HFFc6 (cell line): ENCODE data around the gene RHBDD1. TPM values are rescaled to one million over a fixed set of nuclear protein-coding genes. Genes with fewer than 3 reads are reported as not detected.
A peak's percentile ranks its signal among the peaks of the same experiment; 100 is the strongest.

Experiments used
- DNase-seq: peaks from one replicate; pipeline ENCODE4 v3.0.0-alpha.2; 2018
- H3K27ac Mint-ChIP-seq: 2 replicates; pipeline ENCODE4 v1.8.0; 2020; ENCODE audit warnings: mild to moderate bottlenecking, mixed read lengths
- H3K27me3 Mint-ChIP-seq: 2 replicates; pipeline ENCODE4 v1.8.0; 2021; ENCODE audit warnings: mild to moderate bottlenecking, moderate library complexity, mixed read lengths; ENCODE audit not compliant: insufficient read depth
- H3K36me3 Mint-ChIP-seq: 2 replicates; pipeline ENCODE4 v1.8.0; 2021; ENCODE audit warnings: low read depth, mixed read lengths
- H3K4me1 Mint-ChIP-seq: 2 replicates; pipeline ENCODE4 v1.8.0; 2020; ENCODE audit warnings: low read depth, mixed read lengths
- H3K4me3 Mint-ChIP-seq: 2 replicates; pipeline ENCODE4 v1.8.0; 2020; ENCODE audit warnings: mild to moderate bottlenecking, moderate library complexity, mixed read lengths
- H3K9me3 Mint-ChIP-seq: 2 replicates; pipeline ENCODE4 v1.8.0; 2020; ENCODE audit warnings: mild to moderate bottlenecking, mixed read lengths
- CTCF ChIP-seq: fragments of 200-600 bp; sonication (generic); IDR thresholded peaks from 2 replicates; pipeline ENCODE4 v1.5.0; 2021; ENCODE audit warnings: antibody characterized with exemption, mild to moderate bottlenecking
- total RNA-seq, 6 experiments: library from RNA; stranded (reverse); fragmentation: NEBNext Ultra II Directional; extraction: Animal tissue kit (Norgen Biotek cat#: 25700); gene quantifications; 2 replicates in 1 of 6; 3 replicates in 5 of 6; pipeline ENCODE4 v1.2.3, GENCODE V29; 2021

The RHBDD1 gene
- total RNA-seq, 6 experiments from 2014 or later: 34.3 to 50.7 (median 42.3) TPM

- H3K4me3 Mint-ChIP-seq: peak overlapping the region; percentile 78
- H3K4me1 Mint-ChIP-seq: peaks cover 95% of the 10 kb centered on the region
- peak overlapping the region; percentile 94 for H3K27ac Mint-ChIP-seq
- peak; percentile 22 for DNase-seq
- H3K9me3 Mint-ChIP-seq: no peaks in the 10 kb centered on the region
- TF ChIP-seq CTCF: no peak
- H3K36me3 Mint-ChIP-seq: peaks cover 18% of the 10 kb centered on the region
- H3K27me3 Mint-ChIP-seq: no peaks in the 10 kb centered on the region
Observed at GRCh38 chr2:226888971-226889370, 53.1 kb downstream of the RHBDD1 start.

- H3K4me3 Mint-ChIP-seq: no peak overlapping the region
- no peak for TF ChIP-seq CTCF
- peaks cover 5% of the 10 kb centered on the region for H3K27me3 Mint-ChIP-seq
- no peak overlapping the region for H3K27ac Mint-ChIP-seq
- H3K36me3 Mint-ChIP-seq: peaks cover 16% of the 10 kb centered on the region
- peaks cover 92% of the 10 kb centered on the region for H3K4me1 Mint-ChIP-seq
- no peak for DNase-seq
- H3K9me3 Mint-ChIP-seq: no peaks in the 10 kb centered on the region
Observed at GRCh38 chr2:226890286-226890685, 54.4 kb downstream of the RHBDD1 start.

- peak overlapping the region; percentile 71 for H3K4me3 Mint-ChIP-seq
- H3K4me1 Mint-ChIP-seq: peaks cover 77% of the 10 kb centered on the region
- TF ChIP-seq CTCF: no peak
- peaks cover 5% of the 10 kb centered on the region for H3K27me3 Mint-ChIP-seq
- no peaks in the 10 kb centered on the region for H3K9me3 Mint-ChIP-seq
- DNase-seq: peak; percentile 88
- H3K27ac Mint-ChIP-seq: peak overlapping the region; percentile 82
- peaks cover 13% of the 10 kb centered on the region for H3K36me3 Mint-ChIP-seq
Observed at GRCh38 chr2:226891780-226892590, 56.1 kb downstream of the RHBDD1 start.

DNA sequence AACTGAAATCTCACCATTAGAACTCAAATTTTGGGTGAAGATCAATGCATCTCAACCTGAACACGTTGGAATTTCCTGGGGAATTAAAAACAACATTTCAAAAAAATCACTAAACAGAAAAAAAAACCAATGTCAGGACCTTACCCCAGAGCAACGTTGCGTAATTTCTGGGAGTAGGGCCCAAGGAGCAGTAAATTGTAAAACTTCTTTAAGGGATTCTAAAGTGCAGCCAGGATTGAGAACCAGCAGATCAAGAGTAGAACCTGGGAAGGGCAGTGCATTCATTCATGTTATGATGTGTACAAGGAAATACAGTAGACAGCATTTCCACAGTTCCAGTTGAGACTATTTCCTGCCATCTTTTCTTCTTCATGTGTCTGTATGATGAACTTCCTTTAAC is 56.9 kb downstream of the RHBDD1 start:
- peak overlapping the region; percentile 82 for H3K27ac Mint-ChIP-seq
- peaks cover 19% of the 10 kb centered on the region for H3K36me3 Mint-ChIP-seq
- DNase-seq: no peak
- no peak for TF ChIP-seq CTCF
- no peaks in the 10 kb centered on the region for H3K9me3 Mint-ChIP-seq
- peak overlapping the region; percentile 71 for H3K4me3 Mint-ChIP-seq
- peaks cover 75% of the 10 kb centered on the region for H3K4me1 Mint-ChIP-seq
- H3K27me3 Mint-ChIP-seq: peaks cover 5% of the 10 kb centered on the region

GRCh38 chr2:226893216-226893615 is 57.4 kb downstream of the RHBDD1 start:
- H3K27me3 Mint-ChIP-seq: peaks cover 5% of the 10 kb centered on the region
- peak; percentile 21 for DNase-seq
- no peaks in the 10 kb centered on the region for H3K9me3 Mint-ChIP-seq
- peak overlapping the region; percentile 82 for H3K27ac Mint-ChIP-seq
- TF ChIP-seq CTCF: no peak
- peak overlapping the region; percentile 71 for H3K4me3 Mint-ChIP-seq
- H3K4me1 Mint-ChIP-seq: peaks cover 70% of the 10 kb centered on the region
- peaks cover 19% of the 10 kb centered on the region for H3K36me3 Mint-ChIP-seq
